D721Med (cell line): ENCODE data around the gene CCSER2.
"Not testable (repeated sequence)": the region's sequence is repeated elsewhere in the genome, so short reads cannot be mapped to it uniquely, and the experiment has no call there.

Experiments used
- DNase-seq: peaks from one replicate; pipeline ENCODE4 v3.0.0; 2011; ENCODE audit warnings: low spot score; ENCODE audit not compliant: insufficient read length
- FAIRE-seq: peaks from 2 replicates; lab custom pipeline; 2011; peaks lifted over from hg19 to GRCh38; lab: Jason Lieb, UNC
- CTCF ChIP-seq: IDR thresholded peaks from 2 replicates; pipeline ENCODE4 v1.5.1; 2012; ENCODE audit warnings: mild to moderate bottlenecking, control low read depth; ENCODE audit not compliant: insufficient read depth; ENCODE audit errors: missing control alignments

CCSER2 gene

GRCh38 chr10:84312816-84313215 lies 15.6 kb upstream of the CCSER2 start:
- no peak for TF ChIP-seq CTCF
- FAIRE-seq (no peak), DNase-seq (no peak)

- DNase-seq (no peak), FAIRE-seq (no peak)
- no peak for TF ChIP-seq CTCF
Observed at GRCh38 chr10:84314275-84314674, 14.1 kb upstream of the CCSER2 start.

- no peak for FAIRE-seq
- DNase-seq, result no peak
- TF ChIP-seq CTCF, result no peak
Observed at GRCh38 chr10:84317174-84317573, 11.2 kb upstream of the CCSER2 start.

- TF ChIP-seq CTCF, result no peak
- no peak for FAIRE-seq
- no peak for DNase-seq
Observed at GRCh38 chr10:84321902-84322301, 6.5 kb upstream of the CCSER2 start.

GRCh38 chr10:84323566-84323965 lies 4.8 kb upstream of the CCSER2 start:
- not testable (repeated sequence) for DNase-seq, FAIRE-seq

- FAIRE-seq, DNase-seq: not testable (repeated sequence)
Observed at GRCh38 chr10:84326995-84327394, 1.4 kb upstream of the CCSER2 start.

- no peak for TF ChIP-seq CTCF
- FAIRE-seq (no peak), DNase-seq (no peak)
Observed at GRCh38 chr10:84329196-84329611, 815 bp downstream of the CCSER2 start.

- no peak for FAIRE-seq
- no peak for TF ChIP-seq CTCF
- DNase-seq, result no peak
Observed at GRCh38 chr10:84329986-84330651, 1.7 kb downstream of the CCSER2 start.
